ENCODE results near the gene GRB14. TPM values are rescaled to one million over a fixed set of nuclear protein-coding genes. Genes with fewer than 3 reads are reported as not detected.

The GRB14 gene
- total and polyA plus RNA-seq, 2 of the 13 experiments (the other 11 are each of a cell fraction or from before 2014, with no cell fraction given): 4.6 to 5.8 TPM

DNA sequence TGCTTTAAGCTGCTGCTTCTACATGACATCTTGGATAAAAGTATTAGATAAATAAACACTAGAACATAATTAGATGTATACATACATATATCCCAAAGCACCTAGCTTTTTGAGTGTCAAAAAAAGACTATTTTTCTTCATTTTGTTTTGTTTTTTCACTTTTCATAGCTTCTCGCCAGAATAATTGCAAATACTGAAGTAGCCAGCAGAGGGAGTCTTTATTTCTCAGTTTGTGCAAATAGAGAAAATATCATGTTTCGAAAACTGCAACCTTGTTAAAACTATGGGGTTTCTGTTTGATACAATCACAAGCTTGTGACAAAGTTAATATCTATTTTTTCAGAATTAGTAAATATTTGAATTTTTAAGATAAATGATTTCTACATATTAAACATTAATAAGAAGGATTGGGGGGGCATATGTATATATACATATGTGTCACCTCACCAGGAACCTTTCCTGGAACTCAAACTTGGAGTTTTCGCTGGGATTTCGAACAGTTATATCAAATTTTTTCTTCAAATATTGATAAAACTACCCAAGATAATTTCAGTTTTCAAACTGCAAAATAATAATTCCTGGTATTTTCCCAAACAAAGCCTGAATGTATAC is 61.0 kb downstream of the GRB14 start (continued):
- TF ChIP-seq HNRNPK (IDR thresholded peaks at IDR 0.05; ENCODE audit: low read depth, low read length, poor library complexity, severe bottlenecking) (no peak), HES4 (CRISPR knock-in tag; IDR thresholded peaks at IDR 0.05; ENCODE audit: borderline replicate concordance) (no peak), HIVEP1 (CRISPR knock-in tag; IDR thresholded peaks at IDR 0.05) (no peak), PHF8 (CRISPR knock-in tag; IDR thresholded peaks at IDR 0.05) (no peak), ZSCAN29 (CRISPR knock-in tag; conservative IDR thresholded peaks at IDR 0.05) (no peak), FOSL1 (CRISPR knock-in tag; IDR thresholded peaks at IDR 0.05; ENCODE audit: borderline replicate concordance) (no peak), CREB1 (IDR thresholded peaks at IDR 0.05) (no peak), CREB1 (CRISPR knock-in tag; IDR thresholded peaks at IDR 0.05) (0 out of 2 replicates have a peak, but pooled peaks have one; percentile 33), ZNF790 (CRISPR knock-in tag; IDR thresholded peaks at IDR 0.05; ENCODE audit: borderline replicate concordance) (no peak), THRA (CRISPR knock-in tag; IDR thresholded peaks at IDR 0.05; ENCODE audit: borderline replicate concordance) (no peak), PHF20 (CRISPR knock-in tag; IDR thresholded peaks at IDR 0.05) (no peak), STAG1 (CRISPR knock-in tag; IDR thresholded peaks at IDR 0.05) (peak; percentile 79), TOPORS (CRISPR knock-in tag; IDR thresholded peaks at IDR 0.05) (no peak)
- TF ChIP-seq, protein P1, sequence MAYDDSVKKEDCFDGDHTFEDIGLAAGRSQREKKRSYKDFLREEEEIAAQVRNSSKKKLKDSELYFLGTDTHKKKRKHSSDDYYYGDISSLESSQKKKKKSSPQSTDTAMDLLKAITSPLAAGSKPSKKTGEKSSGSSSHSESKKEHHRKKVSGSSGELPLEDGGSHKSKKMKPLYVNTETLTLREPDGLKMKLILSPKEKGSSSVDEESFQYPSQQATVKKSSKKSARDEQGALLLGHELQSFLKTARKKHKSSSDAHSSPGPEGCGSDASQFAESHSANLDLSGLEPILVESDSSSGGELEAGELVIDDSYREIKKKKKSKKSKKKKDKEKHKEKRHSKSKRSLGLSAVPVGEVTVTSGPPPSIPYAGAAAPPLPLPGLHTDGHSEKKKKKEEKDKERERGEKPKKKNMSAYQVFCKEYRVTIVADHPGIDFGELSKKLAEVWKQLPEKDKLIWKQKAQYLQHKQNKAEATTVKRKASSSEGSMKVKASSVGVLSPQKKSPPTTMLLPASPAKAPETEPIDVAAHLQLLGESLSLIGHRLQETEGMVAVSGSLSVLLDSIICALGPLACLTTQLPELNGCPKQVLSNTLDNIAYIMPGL (CRISPR knock-in tag; IDR thresholded peaks at IDR 0.05; ENCODE audit: borderline replicate concordance in 1 of 2, low read depth in 1 of 2): no peak
